C4-2B (cell line): ENCODE data around the gene LRRC10B.

Experiments used
- ZFX ChIP-seq: fragments of 450-650 bp; IDR thresholded peaks from 2 replicates; pipeline ENCODE4 v1.6.1; 2017
- TF ChIP-seq, protein P1 (sequence below): fragments of 450-650 bp; conservative IDR thresholded peaks from 2 replicates; pipeline ENCODE4 v1.5.1; 2017; ENCODE audit warnings: mild to moderate bottlenecking

DNA sequence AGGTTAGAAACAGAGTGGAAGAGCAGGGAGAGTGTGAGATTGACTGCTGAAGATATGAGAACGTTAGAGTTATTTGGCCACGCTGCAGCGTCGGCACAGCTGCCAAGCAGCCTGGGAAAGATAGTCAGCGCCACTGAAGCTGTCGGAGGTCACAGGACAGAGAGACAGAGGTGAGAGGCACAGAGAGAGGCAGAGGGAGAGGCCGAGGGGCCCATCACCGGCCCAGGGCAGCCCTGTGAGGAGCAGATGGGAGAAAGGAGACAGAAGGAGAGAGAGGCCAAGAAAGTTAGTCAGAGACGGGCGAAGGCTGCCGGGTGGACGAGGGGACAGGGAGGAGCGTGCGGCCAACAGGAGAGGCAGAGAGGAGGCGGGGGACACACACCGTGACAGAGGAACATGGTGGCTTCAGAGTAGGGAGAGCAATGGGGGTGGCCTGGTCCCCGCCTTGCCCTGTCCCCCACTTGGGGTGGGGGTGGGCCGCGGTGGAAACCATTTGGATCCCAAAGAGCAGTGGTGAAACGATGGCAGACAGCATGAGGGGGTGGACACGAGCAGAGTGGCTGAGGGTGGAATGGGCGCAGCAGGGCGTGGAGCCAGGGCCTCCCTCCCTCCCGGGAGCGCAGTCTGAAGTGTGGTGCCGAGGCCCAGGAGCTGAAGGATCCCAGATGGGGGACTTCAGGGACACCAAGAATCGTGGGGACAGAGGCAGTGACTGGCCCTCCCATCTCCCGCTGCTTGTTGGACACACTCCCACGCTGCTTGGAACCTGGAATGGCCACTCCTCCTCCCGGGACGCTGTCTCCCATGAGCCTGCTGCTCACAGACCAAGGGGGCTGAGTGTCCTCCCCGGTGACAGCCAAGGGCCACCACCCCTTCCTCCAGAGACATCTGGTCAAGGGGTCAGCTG, 26.6 kb downstream of the LRRC10B start:
- TF ChIP-seq, protein P1, sequence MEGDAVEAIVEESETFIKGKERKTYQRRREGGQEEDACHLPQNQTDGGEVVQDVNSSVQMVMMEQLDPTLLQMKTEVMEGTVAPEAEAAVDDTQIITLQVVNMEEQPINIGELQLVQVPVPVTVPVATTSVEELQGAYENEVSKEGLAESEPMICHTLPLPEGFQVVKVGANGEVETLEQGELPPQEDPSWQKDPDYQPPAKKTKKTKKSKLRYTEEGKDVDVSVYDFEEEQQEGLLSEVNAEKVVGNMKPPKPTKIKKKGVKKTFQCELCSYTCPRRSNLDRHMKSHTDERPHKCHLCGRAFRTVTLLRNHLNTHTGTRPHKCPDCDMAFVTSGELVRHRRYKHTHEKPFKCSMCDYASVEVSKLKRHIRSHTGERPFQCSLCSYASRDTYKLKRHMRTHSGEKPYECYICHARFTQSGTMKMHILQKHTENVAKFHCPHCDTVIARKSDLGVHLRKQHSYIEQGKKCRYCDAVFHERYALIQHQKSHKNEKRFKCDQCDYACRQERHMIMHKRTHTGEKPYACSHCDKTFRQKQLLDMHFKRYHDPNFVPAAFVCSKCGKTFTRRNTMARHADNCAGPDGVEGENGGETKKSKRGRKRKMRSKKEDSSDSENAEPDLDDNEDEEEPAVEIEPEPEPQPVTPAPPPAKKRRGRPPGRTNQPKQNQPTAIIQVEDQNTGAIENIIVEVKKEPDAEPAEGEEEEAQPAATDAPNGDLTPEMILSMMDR, result no peak
- TF ChIP-seq ZFX, result no peak
